Stimulated activated naive B cell treated with anti-CD40 and anti-IgM and Interleukin-4, amounts not matched to agents 10 μg/mL and 1 μg/mL and 100 μg/mL, for 72 hours (primary cell): ENCODE measurements around the gene HOMER1.

Experiments used
- ATAC-seq, 2 donors: fragments of 150-1000 bp; cut with Tn5 transposase; replicated peaks; 2 replicates each; pipeline ENCODE4 v1.10.0; 2021; ENCODE audit warnings: moderate library complexity in 1 of 2
- DNase-seq: peaks from one replicate; pipeline ENCODE4 v3.0.0; 2021
- H3K27ac Mint-ChIP-seq: one replicate; pipeline ENCODE4 v1.8.0; 2022; ENCODE audit warnings: mild to moderate bottlenecking, mixed read lengths
- H3K27me3 Mint-ChIP-seq, 2 donors: one replicate each; pipeline ENCODE4 v1.8.0; 2022; ENCODE audit warnings: mixed read lengths in 2 of 2
- H3K36me3 Mint-ChIP-seq, 2 donors: one replicate each; pipeline ENCODE4 v1.8.0; 2022; ENCODE audit warnings: mixed read lengths in 2 of 2, mild to moderate bottlenecking in 1 of 2
- H3K4me1 Mint-ChIP-seq, 2 donors: one replicate each; pipeline ENCODE4 v1.8.0; 2022; ENCODE audit warnings: mixed read lengths in 2 of 2, mild to moderate bottlenecking in 1 of 2
- H3K4me3 Mint-ChIP-seq, 2 donors: one replicate each; pipeline ENCODE4 v1.8.0; 2022; ENCODE audit warnings: mild to moderate bottlenecking in 2 of 2, mixed read lengths in 2 of 2, moderate library complexity in 1 of 2
- H3K9me3 Mint-ChIP-seq, 2 donors: one replicate each; pipeline ENCODE4 v1.8.0; 2022; ENCODE audit warnings: mixed read lengths in 2 of 2, mild to moderate bottlenecking in 1 of 2

Gene HOMER1

GRCh38 chr5:79510638-79511037, 3.3 kb downstream of the HOMER1 start:
- no peak overlapping the region for H3K27ac Mint-ChIP-seq
- H3K4me3 Mint-ChIP-seq: no peak overlapping the region
- DNase-seq (no peak), ATAC-seq (no peak)
- H3K9me3 Mint-ChIP-seq: no peaks in the 10 kb centered on the region
- H3K27me3 Mint-ChIP-seq: peaks cover 29 to 42% of the 10 kb centered on the region in 2 donors
- H3K4me1 Mint-ChIP-seq: peaks cover 20 to 39% of the 10 kb centered on the region in 2 donors
- H3K36me3 Mint-ChIP-seq: peaks cover 2 to 3% of the 10 kb centered on the region in 2 donors

- no peaks in the 10 kb centered on the region for H3K9me3 Mint-ChIP-seq
- H3K36me3 Mint-ChIP-seq: peaks cover 1 to 2% of the 10 kb centered on the region in 2 donors
- no peak overlapping the region for H3K27ac Mint-ChIP-seq
- peaks cover 29 to 43% of the 10 kb centered on the region in 2 donors for H3K27me3 Mint-ChIP-seq
- H3K4me1 Mint-ChIP-seq: peaks cover 18 to 33% of the 10 kb centered on the region in 2 donors
- no peak overlapping the region for H3K4me3 Mint-ChIP-seq
- ATAC-seq (no peak), DNase-seq (no peak)
Measured at GRCh38 chr5:79509244-79509885, 4.6 kb downstream of the HOMER1 start.

- peaks cover 0 to 1% of the 10 kb centered on the region in 2 donors for H3K36me3 Mint-ChIP-seq
- DNase-seq (no peak), ATAC-seq (no peak)
- no peaks in the 10 kb centered on the region for H3K9me3 Mint-ChIP-seq
- no peak overlapping the region for H3K4me3 Mint-ChIP-seq
- no peak overlapping the region for H3K27ac Mint-ChIP-seq
- peaks cover 17 to 32% of the 10 kb centered on the region in 2 donors for H3K4me1 Mint-ChIP-seq
- H3K27me3 Mint-ChIP-seq: peaks cover 29 to 48% of the 10 kb centered on the region in 2 donors
Measured at GRCh38 chr5:79508794-79509193, 5.1 kb downstream of the HOMER1 start.

GRCh38 chr5:79508354-79508753, 5.6 kb downstream of the HOMER1 start:
- DNase-seq: no peak
- no peak for ATAC-seq
- peaks cover 17 to 32% of the 10 kb centered on the region in 2 donors for H3K4me1 Mint-ChIP-seq
- peaks cover 0 to 1% of the 10 kb centered on the region in 2 donors for H3K36me3 Mint-ChIP-seq
- no peaks in the 10 kb centered on the region for H3K9me3 Mint-ChIP-seq
- peaks cover 29 to 48% of the 10 kb centered on the region in 2 donors for H3K27me3 Mint-ChIP-seq
- H3K27ac Mint-ChIP-seq: no peak overlapping the region
- H3K4me3 Mint-ChIP-seq: no peak overlapping the region

- H3K36me3 Mint-ChIP-seq: peaks cover 0 to 1% of the 10 kb centered on the region in 2 donors
- H3K27me3 Mint-ChIP-seq: peaks cover 26 to 48% of the 10 kb centered on the region in 2 donors
- DNase-seq: no peak
- no peaks in the 10 kb centered on the region for H3K9me3 Mint-ChIP-seq
- no peak overlapping the region for H3K4me3 Mint-ChIP-seq
- peaks cover 14 to 24% of the 10 kb centered on the region in 2 donors for H3K4me1 Mint-ChIP-seq
- H3K27ac Mint-ChIP-seq: no peak overlapping the region
- ATAC-seq: no peak
Measured at GRCh38 chr5:79507251-79508205, 6.4 kb downstream of the HOMER1 start.

- peaks cover 17 to 30% of the 10 kb centered on the region in 2 donors for H3K27me3 Mint-ChIP-seq
- peaks cover 9% of the 10 kb centered on the region in 2 donors for H3K4me1 Mint-ChIP-seq
Measured at GRCh38 chr5:79505138-79505537, 8.8 kb downstream of the HOMER1 start.

GRCh38 chr5:79503794-79504495, 10.0 kb downstream of the HOMER1 start:
- no peak overlapping the region for H3K4me3 Mint-ChIP-seq
- peaks cover 2 to 9% of the 10 kb centered on the region in 2 donors for H3K4me1 Mint-ChIP-seq
- H3K27ac Mint-ChIP-seq: no peak overlapping the region
- DNase-seq (no peak), ATAC-seq (no peak)
- H3K36me3 Mint-ChIP-seq: peaks cover 0 to 1% of the 10 kb centered on the region in 2 donors
- H3K27me3 Mint-ChIP-seq: peaks cover 15 to 24% of the 10 kb centered on the region in 2 donors
- no peaks in the 10 kb centered on the region for H3K9me3 Mint-ChIP-seq

More at GRCh38 chr5:79505138-79505537, 8.8 kb downstream of the HOMER1 start:
- DNase-seq (no peak), ATAC-seq (no peak)
- Mint-ChIP-seq H3K4me3 (no peak overlapping the region), H3K36me3 (peaks cover 0 to 1% of the 10 kb centered on the region in 2 donors), H3K27ac (no peak overlapping the region), H3K9me3 (no peaks in the 10 kb centered on the region)

GRCh38 chr5:79499640-79500273, 14.2 kb downstream of the HOMER1 start:
- Mint-ChIP-seq H3K9me3 (no peaks in the 10 kb centered on the region), H3K36me3 (peaks cover 0 to 1% of the 10 kb centered on the region in 2 donors), H3K4me3 (no peak overlapping the region), H3K27ac (no peak overlapping the region), H3K27me3 (peaks cover 0 to 10% of the 10 kb centered on the region in 2 donors), H3K4me1 (no peaks in the 10 kb centered on the region)
- DNase-seq (no peak), ATAC-seq (no peak)

- no peak for DNase-seq
- Mint-ChIP-seq H3K4me1 (no peaks in the 10 kb centered on the region), H3K27me3 (peaks cover 13 to 19% of the 10 kb centered on the region in 2 donors), H3K36me3 (peaks cover 0 to 3% of the 10 kb centered on the region in 2 donors), H3K4me3 (no peak overlapping the region), H3K9me3 (peaks cover 0 to 3% of the 10 kb centered on the region in 2 donors), H3K27ac (no peak overlapping the region)
- no peak for ATAC-seq
Measured at GRCh38 chr5:79495311-79495710, 18.6 kb downstream of the HOMER1 start.

- H3K4me1 Mint-ChIP-seq: no peaks in the 10 kb centered on the region
- H3K27me3 Mint-ChIP-seq: peaks cover 13 to 15% of the 10 kb centered on the region in 2 donors
- no peak overlapping the region for H3K27ac Mint-ChIP-seq
- no peak for ATAC-seq
- peaks cover 0 to 3% of the 10 kb centered on the region in 2 donors for H3K9me3 Mint-ChIP-seq
- DNase-seq: no peak
- peaks cover 0 to 3% of the 10 kb centered on the region in 2 donors for H3K36me3 Mint-ChIP-seq
- H3K4me3 Mint-ChIP-seq: no peak overlapping the region
Measured at GRCh38 chr5:79493596-79494345, 20.2 kb downstream of the HOMER1 start.

- no peaks in the 10 kb centered on the region for H3K4me1 Mint-ChIP-seq
- ATAC-seq (no peak), DNase-seq (no peak)
- H3K27me3 Mint-ChIP-seq: peaks cover 17 to 20% of the 10 kb centered on the region in 2 donors
- H3K27ac Mint-ChIP-seq: no peak overlapping the region
- peaks cover 0 to 3% of the 10 kb centered on the region in 2 donors for H3K9me3 Mint-ChIP-seq
- peaks cover 0 to 3% of the 10 kb centered on the region in 2 donors for H3K36me3 Mint-ChIP-seq
- no peak overlapping the region for H3K4me3 Mint-ChIP-seq
Measured at GRCh38 chr5:79491690-79492317, 22.1 kb downstream of the HOMER1 start.

- peaks cover 17 to 21% of the 10 kb centered on the region in 2 donors for H3K27me3 Mint-ChIP-seq
- no peak overlapping the region for H3K4me3 Mint-ChIP-seq
- no peak for ATAC-seq
- H3K4me1 Mint-ChIP-seq: no peaks in the 10 kb centered on the region
- no peak for DNase-seq
- H3K9me3 Mint-ChIP-seq: peaks cover 0 to 3% of the 10 kb centered on the region in 2 donors
- H3K27ac Mint-ChIP-seq: no peak overlapping the region
- peaks cover 0 to 3% of the 10 kb centered on the region in 2 donors for H3K36me3 Mint-ChIP-seq
Measured at GRCh38 chr5:79490323-79490936, 23.5 kb downstream of the HOMER1 start.
